Endothelial cell of umbilical vein (primary cell): Measurements from ENCODE around the gene BRD1. TPM values are rescaled to one million over a fixed set of nuclear protein-coding genes. Genes with fewer than 3 reads are reported as not detected.

Experiments used
- BruUV-seq: library from RNA; stranded (reverse); fragments of 400-500 nt; replicated peaks from 2 replicates; lab custom pipeline; 2021; lab: Mats Ljungman, UMichigan
- CTCF ChIA-PET: fragments of 300-600, 350-600 bp; sonication (Branson Sonifier 250); formaldehyde crosslinking; loops from one replicate; lab custom pipeline; 2021; ENCODE audit warnings: antibody characterized with exemption, inconsistent platforms; lab: Charles Lee
- POLR2A ChIA-PET: fragments of 300-600, 350-600 bp; sonication (Branson Sonifier 250); formaldehyde crosslinking; loops from one replicate; lab custom pipeline; 2021; ENCODE audit warnings: antibody characterized with exemption, inconsistent platforms; lab: Charles Lee
- DNase-seq: peaks from one replicate; pipeline ENCODE4 v3.0.0-alpha.2; 2011; ENCODE audit warnings: low read depth, low spot score
- FAIRE-seq: peaks from 2 replicates; lab custom pipeline; 2011; peaks lifted over from hg19 to GRCh38; lab: Jason Lieb, UNC
- H2AFZ ChIP-seq: 2 replicates; pipeline ENCODE4 v1.6.0; 2012; ENCODE audit warnings: low read depth, low read length, control low read depth, inconsistent platforms
- H3K27ac ChIP-seq: 2 replicates; pipeline ENCODE4 v1.5.1; 2011; ENCODE audit warnings: low read depth, mild to moderate bottlenecking, control low read depth, low read length, moderate library complexity; ENCODE audit not compliant: insufficient read depth
- H3K27me3 ChIP-seq, 2 experiments: 2 replicates each; pipeline versions ENCODE4 v1.6.0 to v1.6.1; 2011; ENCODE audit warnings: low read length in 2 of 2, mixed read lengths in 1 of 2; ENCODE audit not compliant: control insufficient read depth in 2 of 2, insufficient read depth in 2 of 2
- H3K36me3 ChIP-seq, 2 experiments: 2 replicates in 1 of 2; 3 replicates in 1 of 2; pipeline ENCODE4 v1.5.1; 2011; ENCODE audit warnings: low read length in 2 of 2, mild to moderate bottlenecking in 1 of 2, moderate library complexity in 1 of 2; ENCODE audit not compliant: control insufficient read depth in 2 of 2, insufficient read depth in 2 of 2; ENCODE audit errors: extremely low read depth in 1 of 2
- H3K4me1 ChIP-seq: 3 replicates; pipeline ENCODE4 v1.5.1; 2011; ENCODE audit warnings: mild to moderate bottlenecking, low read length; ENCODE audit not compliant: control insufficient read depth, insufficient read depth; ENCODE audit errors: extremely low read depth
- H3K4me2 ChIP-seq: 2 replicates; pipeline ENCODE4 v1.6.1; 2011; ENCODE audit warnings: low read length, control low read depth, mixed read lengths; ENCODE audit not compliant: insufficient read depth
- H3K4me3 ChIP-seq, 3 experiments: fragments of 200-600 bp in 1 of 3; sonication (generic), shearing (Covaris generic) in 1 of 3; replicated peaks in 1 of 3; 2 replicates each; pipeline ENCODE4 v1.5.1; 2011 to 2016; ENCODE audit warnings: control low read depth in 3 of 3, low read length in 3 of 3, mild to moderate bottlenecking in 2 of 3, inconsistent platforms in 1 of 3, low read depth in 1 of 3, moderate library complexity in 1 of 3; ENCODE audit not compliant: insufficient read depth in 1 of 3
- H3K79me2 ChIP-seq: 2 replicates; pipeline ENCODE4 v1.6.0; 2012; ENCODE audit warnings: low read length, inconsistent platforms; ENCODE audit not compliant: control insufficient read depth, insufficient read depth
- H3K9ac ChIP-seq: replicated peaks from 2 replicates; pipeline ENCODE3; 2011; ENCODE audit warnings: low read length, control low read depth; ENCODE audit not compliant: insufficient read depth; ENCODE audit errors: extremely low read depth
- H3K9me1 ChIP-seq: replicated peaks from 3 replicates; pipeline ENCODE4 v1.6.0; 2011; ENCODE audit warnings: mild to moderate bottlenecking, low read length; ENCODE audit not compliant: control insufficient read depth, insufficient read depth; ENCODE audit errors: extremely low read depth
- H3K9me3 ChIP-seq: replicated peaks from 2 replicates; pipeline ENCODE4 v1.5.1; 2012; ENCODE audit warnings: low read length, inconsistent platforms; ENCODE audit not compliant: control insufficient read depth, insufficient read depth
- H4K20me1 ChIP-seq: replicated peaks from 2 replicates; pipeline ENCODE3; 2011; ENCODE audit warnings: mild to moderate bottlenecking, low read length; ENCODE audit not compliant: control insufficient read depth, insufficient read depth; ENCODE audit errors: extremely low read depth
- dilution Hi-C: fragments of 300-500 bp; cut with MboI; formaldehyde crosslinking; loops from one replicate; pipeline ENCODE4 v1.15.0; 2019; ENCODE audit warnings: low sequenced_read_pairs; ENCODE audit not compliant: extremely low pct_ligation_motif_present
- intact Hi-C: fragments of 100-400 bp; cut with micrococcal nuclease; formaldehyde crosslinking; loops from one replicate; pipeline ENCODE4 v1.10.0; 2022
- polyA plus RNA-seq, 4 experiments: library from polyadenylated mRNA; depleted of rRNA in 3 of 4; stranded (reverse) in 3 of 4; unstranded in 1 of 4; fragments of >200 nt; gene quantifications; 2 replicates each; pipeline versions ENCODE4 v1.2.1 to v1.2.3, GENCODE V29; 2011 to 2012; ENCODE audit warnings: missing spikeins in 1 of 4
- total RNA-seq: library from RNA; stranded (reverse); gene quantifications from 2 replicates; pipeline ENCODE4 v1.2.3, GENCODE V29; 2021
- TF ChIP-seq, protein P1 (sequence below): IDR thresholded peaks from 2 replicates; pipeline ENCODE4 v1.6.1; 2011; ENCODE audit not compliant: insufficient read depth, insufficient read length
- TF ChIP-seq, protein P2 (sequence below), 2 donors: IDR thresholded peaks; 1 replicate in 1 of 2; 2 replicates in 1 of 2; pipeline ENCODE4 v1.5.1; 2011; ENCODE audit warnings: low read length in 2 of 2, mild to moderate bottlenecking in 2 of 2, moderate library complexity in 2 of 2, control low read depth in 1 of 2, inconsistent platforms in 1 of 2, low read depth in 1 of 2; ENCODE audit not compliant: insufficient read depth in 1 of 2; ENCODE audit errors: extremely low read depth in 1 of 2

The BRD1 gene
- total and polyA plus RNA-seq, 2 donors (not counting 3 experiments of a cell fraction or from before 2014, with no cell fraction given), result 8.1 to 41.1 TPM

DNA sequence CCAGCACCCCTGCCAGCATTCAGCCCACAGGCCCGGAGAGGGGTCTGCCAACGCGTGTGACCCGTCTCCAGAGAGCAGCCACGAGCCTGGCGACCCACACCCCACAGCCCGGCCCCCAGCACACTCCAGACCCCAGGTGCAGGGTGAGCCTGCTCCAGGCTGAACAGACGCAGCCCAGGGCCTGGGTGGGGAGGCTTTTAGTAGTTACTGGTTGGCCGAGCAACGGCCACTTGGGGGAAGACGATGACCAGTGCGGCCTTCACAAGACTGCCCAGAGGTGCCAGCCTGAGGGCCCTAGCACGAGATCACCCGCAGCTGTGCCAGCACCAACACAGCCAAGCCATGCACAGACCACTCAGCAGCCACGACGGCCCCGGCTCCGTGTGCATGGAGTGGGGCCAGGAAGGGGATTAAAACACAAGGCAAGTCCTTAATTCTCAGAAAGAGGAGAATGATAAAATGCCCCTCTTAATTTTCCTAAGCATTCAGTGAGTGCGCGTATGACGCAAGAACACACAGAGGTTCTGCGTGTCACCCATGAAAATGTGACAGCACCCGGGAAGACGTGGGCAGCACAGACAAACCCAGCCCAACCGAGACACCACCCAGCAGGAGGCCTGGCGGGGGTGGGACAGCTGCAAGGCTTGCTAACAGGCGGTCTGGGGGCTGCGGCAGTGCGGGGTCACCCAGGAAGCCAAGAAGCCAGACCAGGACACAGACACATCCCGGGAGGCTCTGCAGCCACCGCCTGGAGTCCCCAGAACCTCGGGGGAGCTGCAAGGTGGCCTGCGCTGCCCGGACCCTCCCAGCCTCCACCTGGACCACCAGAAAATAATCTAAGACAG lies 47.6 kb downstream of the BRD1 start:
- POLR2A ChIA-PET, result no interaction called here
- dilution Hi-C loops (no loop called here), intact Hi-C loops (no loop called here)
- Histone ChIP-seq H3K4me3 (no peak overlapping the region), H4K20me1 (peaks cover 3% of the 10 kb centered on the region), H3K4me2 (no peak overlapping the region), H3K79me2 (peaks cover 54% of the 10 kb centered on the region), H3K9ac (no peak overlapping the region), H2AFZ (no peak overlapping the region), H3K4me1 (no peaks in the 10 kb centered on the region), H3K36me3 (peaks cover 18 to 51% of the 10 kb centered on the region in 2 experiments), H3K27me3 (no peaks in the 10 kb centered on the region), H3K9me3 (no peaks in the 10 kb centered on the region), H3K27ac (no peak overlapping the region), H3K9me1 (no peaks in the 10 kb centered on the region)
- BruUV-seq, result no TSS peak
- FAIRE-seq, result no peak
- no peak for DNase-seq
- CTCF ChIA-PET, result no interaction called here
- TF ChIP-seq, protein P1, sequence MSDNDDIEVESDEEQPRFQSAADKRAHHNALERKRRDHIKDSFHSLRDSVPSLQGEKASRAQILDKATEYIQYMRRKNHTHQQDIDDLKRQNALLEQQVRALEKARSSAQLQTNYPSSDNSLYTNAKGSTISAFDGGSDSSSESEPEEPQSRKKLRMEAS, result no peak

DNA sequence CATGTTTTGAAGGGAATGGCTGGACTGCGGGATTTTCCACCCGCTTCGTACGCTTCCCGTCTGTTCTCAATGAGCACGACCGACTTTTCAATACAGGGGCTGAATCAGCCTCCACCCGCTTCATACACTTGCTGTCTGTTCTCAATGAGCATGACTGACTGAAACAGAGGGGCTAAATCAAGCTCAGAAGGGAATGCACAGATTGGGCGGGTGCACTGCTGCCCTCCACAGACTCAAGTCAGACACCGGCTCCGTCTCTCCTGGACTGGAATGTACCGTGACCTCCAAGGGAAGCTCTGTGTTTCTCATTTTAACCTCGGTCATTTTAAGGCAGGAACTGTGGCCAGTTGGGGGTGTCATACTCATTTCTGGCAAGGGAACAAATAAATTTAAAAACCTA lies 48.5 kb downstream of the BRD1 start:
- TF ChIP-seq, protein P2, sequence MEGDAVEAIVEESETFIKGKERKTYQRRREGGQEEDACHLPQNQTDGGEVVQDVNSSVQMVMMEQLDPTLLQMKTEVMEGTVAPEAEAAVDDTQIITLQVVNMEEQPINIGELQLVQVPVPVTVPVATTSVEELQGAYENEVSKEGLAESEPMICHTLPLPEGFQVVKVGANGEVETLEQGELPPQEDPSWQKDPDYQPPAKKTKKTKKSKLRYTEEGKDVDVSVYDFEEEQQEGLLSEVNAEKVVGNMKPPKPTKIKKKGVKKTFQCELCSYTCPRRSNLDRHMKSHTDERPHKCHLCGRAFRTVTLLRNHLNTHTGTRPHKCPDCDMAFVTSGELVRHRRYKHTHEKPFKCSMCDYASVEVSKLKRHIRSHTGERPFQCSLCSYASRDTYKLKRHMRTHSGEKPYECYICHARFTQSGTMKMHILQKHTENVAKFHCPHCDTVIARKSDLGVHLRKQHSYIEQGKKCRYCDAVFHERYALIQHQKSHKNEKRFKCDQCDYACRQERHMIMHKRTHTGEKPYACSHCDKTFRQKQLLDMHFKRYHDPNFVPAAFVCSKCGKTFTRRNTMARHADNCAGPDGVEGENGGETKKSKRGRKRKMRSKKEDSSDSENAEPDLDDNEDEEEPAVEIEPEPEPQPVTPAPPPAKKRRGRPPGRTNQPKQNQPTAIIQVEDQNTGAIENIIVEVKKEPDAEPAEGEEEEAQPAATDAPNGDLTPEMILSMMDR (IDR thresholded peaks at IDR 0.05; ENCODE audit: extremely low read depth in 1 of 2, insufficient read depth in 1 of 2, low read depth in 1 of 2, low read length in 2 of 2), result no peak
- ChIA-PET CTCF (no interaction called here), POLR2A (no interaction called here)
- Histone ChIP-seq H3K36me3 (peaks cover 20 to 52% of the 10 kb centered on the region in 2 experiments), H3K9me3 (no peaks in the 10 kb centered on the region), H3K9ac (no peak overlapping the region), H3K79me2 (peaks cover 46% of the 10 kb centered on the region), H3K27me3 (no peaks in the 10 kb centered on the region), H3K4me3 (no peak overlapping the region), H3K4me1 (no peaks in the 10 kb centered on the region), H4K20me1 (no peaks in the 10 kb centered on the region), H3K9me1 (no peaks in the 10 kb centered on the region), H3K27ac (no peak overlapping the region), H2AFZ (no peak overlapping the region), H3K4me2 (no peak overlapping the region)
- DNase-seq (no peak), FAIRE-seq (no peak)
- no TSS peak for BruUV-seq
- dilution Hi-C loops, result no loop called here
- intact Hi-C loops, result no loop called here
